Measurements from ENCODE around the gene MRPL45. TPM values are rescaled to one million over a fixed set of nuclear protein-coding genes. Genes with fewer than 3 reads are reported as not detected.

MRPL45 gene
- total RNA-seq, 4 donors from 2014 or later = 23.1 to 32.4 (median 28.7) TPM

DNA sequence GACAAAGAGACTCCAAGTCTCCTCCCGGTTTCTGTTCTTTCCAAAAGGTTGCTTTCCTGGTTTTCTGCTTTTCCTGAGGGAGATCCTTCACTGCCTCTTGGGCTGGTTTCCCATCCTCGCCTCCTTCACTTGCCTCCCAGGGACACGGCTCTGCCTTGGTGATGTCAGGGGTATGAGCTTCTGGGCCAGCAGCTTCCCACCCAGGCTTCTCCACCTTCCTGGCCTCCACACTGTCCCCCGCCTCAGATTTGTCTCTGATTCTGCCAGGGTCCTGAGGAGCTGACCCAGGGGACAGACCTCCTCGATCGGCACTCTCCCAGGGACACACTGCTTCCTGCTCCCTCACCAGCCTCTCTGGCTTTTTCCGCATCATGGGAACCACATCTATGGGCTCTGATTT, 32.3 kb downstream of the MRPL45 start:
- no peaks in the 10 kb centered on the region for H3K9me3 ChIP-seq
- H3K36me3 ChIP-seq = no peaks in the 10 kb centered on the region
- no peak overlapping the region for H3K4me3 ChIP-seq
- 100% methylated on average over 1 of the region's 7 CpGs; no CpG with 5 or more reads in 1 of the 2 donors for WGBS, 2 donors (ENCODE audit: low coverage in 1 of 2)
- peaks cover 50% of the 10 kb centered on the region for H3K27me3 ChIP-seq
- no peak for ATAC-seq
- peaks cover 0 to 21% (median 4%) of the 10 kb centered on the region in 3 donors for H3K4me1 ChIP-seq
- no peak overlapping the region for H3K27ac ChIP-seq
- no peak for TF ChIP-seq EP300 (IDR thresholded peaks at IDR 0.05)
- no peak for TF ChIP-seq POLR2A (IDR thresholded peaks at IDR 0.05)
- no peak for TF ChIP-seq POLR2AphosphoS5 (IDR thresholded peaks at IDR 0.05)
- no peak for TF ChIP-seq CTCF (IDR thresholded peaks at IDR 0.05)

GRCh38 chr17:38329808-38330730, 33.1 kb downstream of the MRPL45 start:
- no peak for ATAC-seq
- peaks cover 58% of the 10 kb centered on the region for H3K27me3 ChIP-seq
- WGBS, 2 donors (ENCODE audit: low coverage in 1 of 2) = 60 to 67% methylated on average over 2 of the region's 25 CpGs

DNA sequence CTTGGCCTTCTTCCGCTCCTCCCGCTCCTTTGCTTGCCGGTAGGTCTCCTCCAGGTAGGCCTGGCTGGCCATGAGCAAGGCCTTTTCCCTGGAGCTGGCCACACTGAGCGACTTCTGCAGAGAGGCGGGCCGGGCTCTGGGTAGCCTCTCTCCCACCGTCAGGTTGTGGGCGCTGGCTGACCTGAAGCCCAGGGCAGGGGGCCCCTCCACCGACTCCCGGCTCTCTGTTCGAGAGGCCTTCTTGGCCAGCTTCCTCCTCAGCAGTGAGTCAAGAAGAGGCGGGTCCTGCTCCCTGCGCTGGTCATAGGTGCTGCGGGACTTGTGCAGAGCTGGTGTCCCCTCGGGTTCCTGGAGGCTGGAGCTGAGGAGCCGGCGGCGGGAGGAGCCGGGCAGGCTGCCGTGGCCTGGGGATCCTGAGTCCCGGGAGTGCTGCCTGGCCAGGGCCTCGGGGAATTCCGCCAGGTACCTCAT, 34.0 kb downstream of the MRPL45 start:
- Histone ChIP-seq H3K36me3 (no peaks in the 10 kb centered on the region), H3K4me1 (peaks cover 0 to 15% (median 4%) of the 10 kb centered on the region in 3 donors), H3K27ac (no peak overlapping the region), H3K9me3 (no peaks in the 10 kb centered on the region), H3K4me3 (no peak overlapping the region), H3K27me3 (peaks cover 62% of the 10 kb centered on the region)
- WGBS, 2 donors (ENCODE audit: low coverage in 1 of 2) = no CpG with 5 or more reads among the region's 23 CpGs
- no peak for ATAC-seq
- TF ChIP-seq POLR2A (IDR thresholded peaks at IDR 0.05) (no peak), CTCF (IDR thresholded peaks at IDR 0.05) (no peak), EP300 (IDR thresholded peaks at IDR 0.05) (no peak), POLR2AphosphoS5 (IDR thresholded peaks at IDR 0.05) (no peak)

More at GRCh38 chr17:38329808-38330730, 33.1 kb downstream of the MRPL45 start:
- Histone ChIP-seq H3K36me3 (no peaks in the 10 kb centered on the region), H3K9me3 (no peaks in the 10 kb centered on the region), H3K4me3 (no peak overlapping the region), H3K4me1 (peaks cover 0 to 21% (median 4%) of the 10 kb centered on the region in 3 donors), H3K27ac (no peak overlapping the region)
- no peak for TF ChIP-seq POLR2A (IDR thresholded peaks at IDR 0.05)
- no peak for TF ChIP-seq CTCF (IDR thresholded peaks at IDR 0.05)
- no peak for TF ChIP-seq POLR2AphosphoS5 (IDR thresholded peaks at IDR 0.05)
- no peak for TF ChIP-seq EP300 (IDR thresholded peaks at IDR 0.05)

GRCh38 chr17:38332735-38333134, 35.8 kb downstream of the MRPL45 start:
- Histone ChIP-seq H3K9me3 (no peaks in the 10 kb centered on the region), H3K4me1 (no peaks in the 10 kb centered on the region), H3K27ac (no peak overlapping the region), H3K27me3 (peaks cover 62% of the 10 kb centered on the region), H3K4me3 (no peak overlapping the region), H3K36me3 (no peaks in the 10 kb centered on the region)
- TF ChIP-seq CTCF (IDR thresholded peaks at IDR 0.05) (no peak), EP300 (IDR thresholded peaks at IDR 0.05) (no peak), POLR2A (IDR thresholded peaks at IDR 0.05) (no peak), POLR2AphosphoS5 (IDR thresholded peaks at IDR 0.05) (no peak)
- WGBS, 2 donors (ENCODE audit: low coverage in 1 of 2) = 100% methylated on average over 2 of the region's 7 CpGs; no CpG with 5 or more reads in 1 of the 2 donors
- ATAC-seq = no peak
